ENCODE data around the gene RWDD2A.
"Not testable (repeated sequence)": the region's sequence is repeated elsewhere in the genome, so short reads cannot be mapped to it uniquely, and the experiment has no call there.

- TF ChIP-seq CTCF, POLR2A, EP300 (IDR thresholded peaks at IDR 0.05): not testable (repeated sequence)
These were observed 1.2 kb upstream of the RWDD2A start for GRCh38 chr6:83191974-83192373.

All from sigmoid colon (tissue), 4 donors.